HG03280 (cell line): ENCODE measurements around the gene NOP14.
"Not testable (repeated sequence)": the region's sequence is repeated elsewhere in the genome, so short reads cannot be mapped to it uniquely, and the experiment has no call there.

Experiments used
- ATAC-seq: cut with Tn5 transposase; IDR thresholded peaks from one replicate; pipeline ENCODE4 v1.9.1; 2021; ENCODE audit warnings: mild to moderate bottlenecking, moderate library complexity; ENCODE audit not compliant: unreplicated experiment

Gene NOP14

GRCh38 chr4:2962614-2963174, 512 bp downstream of the NOP14 start:
- ATAC-seq, result peak; percentile 26

- ATAC-seq, result no peak
Observed at GRCh38 chr4:2961811-2962441, 1.3 kb downstream of the NOP14 start.

GRCh38 chr4:2961421-2961810, 1.8 kb downstream of the NOP14 start:
- ATAC-seq, result no peak

GRCh38 chr4:2960450-2960849, 2.8 kb downstream of the NOP14 start:
- not testable (repeated sequence) for ATAC-seq

- no peak for ATAC-seq
Observed at GRCh38 chr4:2958446-2958845, 4.8 kb downstream of the NOP14 start.

GRCh38 chr4:2955186-2956044, 7.8 kb downstream of the NOP14 start:
- ATAC-seq, result not testable (repeated sequence)

GRCh38 chr4:2954358-2955185, 8.6 kb downstream of the NOP14 start:
- ATAC-seq, result no peak

- ATAC-seq, result no peak
Observed at GRCh38 chr4:2953496-2953895, 9.7 kb downstream of the NOP14 start.

GRCh38 chr4:2950221-2950989, 12.8 kb downstream of the NOP14 start:
- ATAC-seq, result no peak

- ATAC-seq, result no peak
Observed at GRCh38 chr4:2949782-2950125, 13.5 kb downstream of the NOP14 start.

GRCh38 chr4:2948895-2949781, 14.1 kb downstream of the NOP14 start:
- no peak for ATAC-seq

GRCh38 chr4:2947926-2948325, 15.3 kb downstream of the NOP14 start:
- no peak for ATAC-seq

GRCh38 chr4:2946812-2947600, 16.2 kb downstream of the NOP14 start:
- ATAC-seq, result no peak

GRCh38 chr4:2945619-2946604, 17.3 kb downstream of the NOP14 start:
- ATAC-seq, result not testable (repeated sequence)

- ATAC-seq, result no peak
Observed at GRCh38 chr4:2944586-2945526, 18.4 kb downstream of the NOP14 start.

- ATAC-seq, result no peak
Observed at GRCh38 chr4:2944091-2944482, 19.1 kb downstream of the NOP14 start.
